H1 (cell line): ENCODE results near the gene WNT9A. TPM values are rescaled to one million over a fixed set of nuclear protein-coding genes. Genes with fewer than 3 reads are reported as not detected.

ENCODE experiments used
- CTCF ChIA-PET: fragments of 300-600 bp; sonication (Branson Sonifier 250); formaldehyde crosslinking; loops from one replicate; lab custom pipeline; 2021; ENCODE audit not compliant: partially characterized antibody; lab: Charles Lee
- POLR2A ChIA-PET: fragments of 300-600 bp; sonication (Branson Sonifier 250); formaldehyde crosslinking; loops from one replicate; lab custom pipeline; 2021; ENCODE audit warnings: inconsistent platforms; ENCODE audit not compliant: partially characterized antibody; lab: Charles Lee
- DNase-seq, 2 experiments: peaks; one replicate each; pipeline versions ENCODE4 v3.0.0 to v3.0.0-alpha.2; 2010 to 2022; ENCODE audit warnings: low spot score in 2 of 2, low read depth in 1 of 2, mixed read lengths in 1 of 2
- FAIRE-seq: peaks from 2 replicates; lab custom pipeline; 2011; peaks lifted over from hg19 to GRCh38; lab: Jason Lieb, UNC
- H2AFZ ChIP-seq: 2 replicates; pipeline ENCODE4 v1.8.1; 2012; ENCODE audit warnings: low read length, inconsistent platforms
- H2AK5ac ChIP-seq: 2 replicates; pipeline ENCODE4 v1.6.1; 2013; ENCODE audit warnings: low read depth, low read length
- H2BK120ac ChIP-seq: replicated peaks from 2 replicates; pipeline ENCODE3; 2013; ENCODE audit warnings: low read depth, low read length, inconsistent platforms
- H2BK12ac ChIP-seq: 2 replicates; pipeline ENCODE4 v1.6.1; 2013; ENCODE audit warnings: low read depth, low read length
- H2BK15ac ChIP-seq: 2 replicates; pipeline ENCODE4 v1.6.1; 2013; ENCODE audit warnings: low read length
- H2BK20ac ChIP-seq: 2 replicates; pipeline ENCODE4 v1.6.1; 2013; ENCODE audit warnings: low read length
- H2BK5ac ChIP-seq: 2 replicates; pipeline ENCODE4 v1.6.1; 2013; ENCODE audit warnings: low read depth, low read length
- H3K14ac ChIP-seq: 2 replicates; pipeline ENCODE4 v1.6.1; 2013; ENCODE audit warnings: inconsistent platforms; ENCODE audit not compliant: insufficient read length
- H3K18ac ChIP-seq: 2 replicates; pipeline ENCODE4 v1.6.1; 2013; ENCODE audit warnings: low read length; ENCODE audit errors: extremely low read depth
- H3K23ac ChIP-seq: 2 replicates; pipeline ENCODE4 v1.6.1; 2013; ENCODE audit warnings: inconsistent platforms; ENCODE audit not compliant: insufficient read length
- H3K23me2 ChIP-seq: 2 replicates; pipeline ENCODE4 v1.6.1; 2013; ENCODE audit warnings: low read depth, low read length
- H3K27ac ChIP-seq: 2 replicates; pipeline ENCODE4 v1.6.1; 2011; ENCODE audit warnings: low read depth, low read length, inconsistent platforms
- H3K27me3 ChIP-seq, 4 experiments: replicated peaks in 1 of 4; 1 replicate in 1 of 4; 2 replicates in 3 of 4; pipeline versions ENCODE4 v1.6.1 to v1.8.1; 2011 to 2013; ENCODE audit warnings: low read length in 3 of 4, mild to moderate bottlenecking in 3 of 4, inconsistent platforms in 2 of 4, mixed read lengths in 2 of 4, moderate library complexity in 1 of 4; ENCODE audit not compliant: control insufficient read depth in 3 of 4, insufficient read depth in 3 of 4; ENCODE audit errors: extremely low read depth in 1 of 4
- H3K36me3 ChIP-seq, 4 experiments: 2 replicates each; pipeline versions ENCODE4 v1.6.1 to v1.8.1; 2011 to 2013; ENCODE audit warnings: mild to moderate bottlenecking in 4 of 4, low read length in 3 of 4, moderate library complexity in 2 of 4, control low read depth in 1 of 4, inconsistent platforms in 1 of 4; ENCODE audit not compliant: insufficient read depth in 4 of 4, control insufficient read depth in 2 of 4
- H3K4ac ChIP-seq: replicated peaks from 2 replicates; pipeline ENCODE3; 2013; ENCODE audit warnings: low read length, low read depth, mixed read lengths, inconsistent platforms; ENCODE audit not compliant: insufficient read length
- H3K4me1 ChIP-seq, 4 experiments: replicated peaks in 1 of 4; 1 replicate in 1 of 4; 2 replicates in 3 of 4; pipeline versions ENCODE4 v1.6.1 to v1.8.1; 2011 to 2013; ENCODE audit warnings: low read length in 3 of 4, inconsistent platforms in 2 of 4, mixed read lengths in 1 of 4; ENCODE audit not compliant: insufficient read depth in 4 of 4, control insufficient read depth in 3 of 4
- H3K4me2 ChIP-seq, 2 experiments: 2 replicates each; pipeline versions ENCODE4 v1.6.1 to v1.8.1; 2011 to 2013; ENCODE audit warnings: low read depth in 2 of 2, low read length in 2 of 2, control low read depth in 1 of 2, inconsistent platforms in 1 of 2, mild to moderate bottlenecking in 1 of 2; ENCODE audit not compliant: insufficient read depth in 1 of 2
- H3K4me3 ChIP-seq, 4 experiments: fragments of 200-600, 300-600 bp in 1 of 4; sonication (generic), shearing (Covaris generic), sonication (Bioruptor Twin) in 1 of 4; 2 replicates each; pipeline versions ENCODE4 v1.5.1 to v1.8.1; 2011 to 2016; ENCODE audit warnings: low read length in 4 of 4, low read depth in 3 of 4, control low read depth in 2 of 4, inconsistent platforms in 2 of 4, mild to moderate bottlenecking in 2 of 4, mixed read lengths in 1 of 4, moderate library complexity in 1 of 4; ENCODE audit not compliant: insufficient read depth in 2 of 4; ENCODE audit errors: extremely low read depth in 1 of 4
- H3K56ac ChIP-seq: replicated peaks from 2 replicates; pipeline ENCODE3; 2013; ENCODE audit warnings: low read depth, mild to moderate bottlenecking, mixed read lengths, low read length, inconsistent platforms; ENCODE audit not compliant: insufficient read length
- H3K79me1 ChIP-seq: 2 replicates; pipeline ENCODE4 v1.6.1; 2013; ENCODE audit warnings: low read depth, low read length, control low read depth
- H3K79me2 ChIP-seq, 2 experiments: 2 replicates each; pipeline versions ENCODE4 v1.6.1 to v1.8.1; 2012 to 2013; ENCODE audit warnings: low read length in 2 of 2, mild to moderate bottlenecking in 2 of 2, inconsistent platforms in 1 of 2; ENCODE audit not compliant: insufficient read depth in 2 of 2, control insufficient read depth in 1 of 2
- H3K9ac ChIP-seq, 4 experiments: replicated peaks in 1 of 4; 1 replicate in 1 of 4; 2 replicates in 3 of 4; pipeline versions ENCODE4 v1.6.1 to v1.8.1; 2011 to 2013; ENCODE audit warnings: low read depth in 3 of 4, low read length in 3 of 4, control low read depth in 2 of 4, mild to moderate bottlenecking in 2 of 4, moderate library complexity in 2 of 4, inconsistent platforms in 1 of 4; ENCODE audit errors: extremely low read depth in 1 of 4
- H3K9me3 ChIP-seq, 2 experiments: 2 replicates each; pipeline versions ENCODE4 v1.6.1 to v1.8.1; 2012 to 2013; ENCODE audit warnings: mild to moderate bottlenecking in 2 of 2, moderate library complexity in 2 of 2, control low read depth in 1 of 2, inconsistent platforms in 1 of 2, low read depth in 1 of 2, low read length in 1 of 2, mixed read lengths in 1 of 2; ENCODE audit not compliant: insufficient read depth in 2 of 2
- H4K20me1 ChIP-seq, 2 experiments: replicated peaks in 1 of 2; 2 replicates each; pipeline versions ENCODE3 to v1.8.1; 2011 to 2013; ENCODE audit warnings: inconsistent platforms in 2 of 2, low read length in 2 of 2, mild to moderate bottlenecking in 1 of 2; ENCODE audit not compliant: insufficient read depth in 2 of 2, control insufficient read depth in 1 of 2
- H4K5ac ChIP-seq: 2 replicates; pipeline ENCODE4 v1.6.1; 2013; ENCODE audit warnings: low read length, low read depth, mixed read lengths, inconsistent platforms; ENCODE audit not compliant: insufficient read length
- H4K8ac ChIP-seq: 2 replicates; pipeline ENCODE4 v1.8.0; 2013; ENCODE audit warnings: mild to moderate bottlenecking, moderate library complexity, low read length, inconsistent platforms; ENCODE audit not compliant: insufficient read depth; ENCODE audit errors: extremely low read depth
- H4K91ac ChIP-seq: replicated peaks from 2 replicates; pipeline ENCODE3; 2013; ENCODE audit warnings: low read length, mixed read lengths, inconsistent platforms; ENCODE audit not compliant: insufficient read length
- BACH1 ChIP-seq: IDR thresholded peaks from 2 replicates; pipeline ENCODE4 v1.6.1; 2012; ENCODE audit warnings: low read length, improper control_type of control experiment
- EZH2 ChIP-seq: fragments of 200-600 bp; sonication (generic); IDR thresholded peaks from 2 replicates; pipeline ENCODE4 v1.7.1; 2012; ENCODE audit warnings: low read depth, mild to moderate bottlenecking, moderate library complexity, low read length, inconsistent platforms; ENCODE audit not compliant: severe bottlenecking
- GTF2F1 ChIP-seq: IDR thresholded peaks from 2 replicates; pipeline ENCODE4 v1.6.1; 2012; ENCODE audit warnings: low read depth, low read length, improper control_type of control experiment, borderline replicate concordance
- JUND ChIP-seq: IDR thresholded peaks from 2 replicates; pipeline ENCODE4 v1.6.1; 2011; ENCODE audit warnings: mild to moderate bottlenecking, improper control_type of control experiment, low read length
- POLR2AphosphoS5 ChIP-seq: IDR thresholded peaks from 2 replicates; pipeline ENCODE4 v1.6.1; 2011; ENCODE audit warnings: low read depth, low read length
- RNF2 ChIP-seq: fragments of 200-900, 300-1000 bp; sonication (generic); IDR thresholded peaks from 2 replicates; pipeline ENCODE4 v1.7.1; 2016; ENCODE audit warnings: borderline replicate concordance, low read depth, mild to moderate bottlenecking, antibody characterized with exemption, low read length; ENCODE audit not compliant: poor library complexity, severe bottlenecking; ENCODE audit errors: missing control alignments
- SIX5 ChIP-seq: IDR thresholded peaks from 2 replicates; pipeline ENCODE4 v1.6.1; 2011; ENCODE audit warnings: mild to moderate bottlenecking, low read depth, low read length
- SP1 ChIP-seq: IDR thresholded peaks from 2 replicates; pipeline ENCODE4 v1.6.1; 2011; ENCODE audit warnings: low read depth, low read length
- WGBS, 2 experiments: shearing (Covaris generic) in 1 of 2; methylation state at CpG; one replicate each; pipeline versions ENCODE4 v1.1.6 to v1.1.7; 2013 to 2015; ENCODE audit warnings: low lambda C conversion rate in 2 of 2, mixed read lengths in 2 of 2, inconsistent platforms in 1 of 2, low coverage in 1 of 2, missing lambda C conversion rate in 1 of 2; ENCODE audit not compliant: insufficient replicate concordance in 2 of 2, insufficient coverage in 1 of 2, insufficient read length in 1 of 2; ENCODE audit errors: extremely low coverage in 1 of 2, missing lambda C conversion rate in 1 of 2; 5-methylcytosine and 5-hydroxymethylcytosine counted together
- polyA plus RNA-seq, 7 experiments: library from polyadenylated mRNA; depleted of rRNA in 3 of 7; stranded (reverse) in 5 of 7; unstranded in 2 of 7; fragments of >200 nt in 5 of 7; fragments of 200-250 nt in 2 of 7; gene quantifications; 1 replicate in 5 of 7; 2 replicates in 1 of 7; 4 replicates in 1 of 7; pipeline versions ENCODE4 v1.2.1 to v1.2.3, GENCODE V29; 2011 to 2013; ENCODE audit warnings: missing spikeins in 2 of 7, mixed read lengths in 2 of 7
- total RNA-seq: library from RNA; stranded (reverse); fragmentation: NEBNext Ultra II Directional; extraction: Animal tissue kit (Norgen Biotek cat#: 25700); gene quantifications from 2 replicates; pipeline ENCODE4 v1.2.1, GENCODE V29; 2021
- TF ChIP-seq, protein P1 (sequence below): IDR thresholded peaks from 2 replicates; pipeline ENCODE4 v1.6.1; 2011; ENCODE audit warnings: low read depth, mild to moderate bottlenecking, low read length; ENCODE audit not compliant: insufficient read depth
- TF ChIP-seq, protein P2 (sequence below): IDR thresholded peaks from 2 replicates; pipeline ENCODE4 v1.6.1; 2012; ENCODE audit warnings: low read length, inconsistent platforms

WNT9A gene
- total and polyA plus RNA-seq, 2 of the 8 experiments (the other 6 are each of a cell fraction or from before 2014, with no cell fraction given) = 1.1 to 1.5 TPM

DNA sequence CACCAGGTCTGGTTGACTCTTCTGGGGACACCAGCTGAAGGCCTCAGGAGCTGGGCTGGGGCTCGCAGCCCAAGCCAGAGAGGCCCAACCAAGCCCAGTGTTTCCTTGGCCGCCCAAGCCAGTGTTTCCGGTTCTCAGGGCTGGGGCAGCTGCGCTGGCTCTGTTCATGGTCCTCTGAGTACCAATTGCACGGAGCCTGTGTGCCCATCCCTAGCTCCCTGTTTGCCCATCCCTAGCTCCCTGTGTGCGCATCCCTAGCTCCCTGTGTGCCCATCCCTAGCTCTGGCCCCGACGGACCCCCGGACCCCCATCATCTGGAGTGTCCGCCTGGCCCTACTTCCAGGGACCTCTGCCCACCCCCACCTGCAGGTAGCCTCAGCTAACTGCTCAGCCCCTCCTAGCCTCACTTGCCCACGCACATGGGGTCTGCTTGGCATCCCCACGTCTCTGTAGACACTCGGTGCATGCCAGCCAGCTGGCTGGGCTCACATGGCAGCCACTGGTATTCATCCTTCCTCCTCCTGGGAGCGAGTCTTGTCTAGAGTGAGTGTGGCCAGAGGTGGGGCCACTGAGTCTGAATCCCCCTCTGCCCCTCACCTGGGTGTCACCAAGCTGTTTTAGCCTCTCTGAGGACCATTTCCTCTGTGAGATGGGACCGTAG lies 64.0 kb downstream of the WNT9A start:
- no peak overlapping the region for H3K18ac ChIP-seq
- H3K4me2 ChIP-seq = no peak overlapping the region
- H3K56ac ChIP-seq = no peak overlapping the region
- no peak overlapping the region; the same call in 1 of the 2 replicates for H4K8ac ChIP-seq
- H2BK15ac ChIP-seq = no peak overlapping the region
- DNase-seq (no peak), FAIRE-seq (no peak)
- no peak overlapping the region for H3K27ac ChIP-seq
- ChIA-PET CTCF (interaction anchor here (0.6 to 0.9 kb wide), 3 partner anchors 13 to 21 kb away, joined by 3 read pairs; no protein-coding TSS in a partner anchor), POLR2A (no interaction called here)
- H3K4me3 ChIP-seq = no peak overlapping the region
- H3K4ac ChIP-seq = no peak overlapping the region
- no peaks in the 10 kb centered on the region for H3K79me1 ChIP-seq
- no peak overlapping the region for H3K9ac ChIP-seq
- no peaks in the 10 kb centered on the region for H3K36me3 ChIP-seq
- H3K14ac ChIP-seq = no peak overlapping the region
- WGBS, 2 experiments = 95% methylated on average over 15 of the region's 15 CpGs; no CpG with 5 or more reads in 1 of the 2 experiments
- H4K20me1 ChIP-seq = no peaks in the 10 kb centered on the region
- H2BK120ac ChIP-seq = no peak overlapping the region
- no peak overlapping the region for H4K91ac ChIP-seq
- no peaks in the 10 kb centered on the region for H3K79me2 ChIP-seq
- no peaks in the 10 kb centered on the region for H3K9me3 ChIP-seq
- no peak overlapping the region for H2BK5ac ChIP-seq
- H4K5ac ChIP-seq = no peak overlapping the region
- no peak overlapping the region for H2BK20ac ChIP-seq
- 0 out of 2 replicates have a peak overlapping the region, but pooled peaks have one; percentile 27 for H2BK12ac ChIP-seq
- H3K23me2 ChIP-seq = peaks cover 13% of the 10 kb centered on the region; the same call in 1 of the 2 replicates
- H3K23ac ChIP-seq = no peak overlapping the region
- H2AK5ac ChIP-seq = no peak overlapping the region
- peaks cover 0 to 17% (median 11%) of the 10 kb centered on the region in 4 experiments; a peak in 6 of 7 replicates for H3K4me1 ChIP-seq
- H2AFZ ChIP-seq = no peak overlapping the region
- H3K27me3 ChIP-seq = no peaks in the 10 kb centered on the region; a peak in 2 of 7 replicates
- TF ChIP-seq, protein P1, sequence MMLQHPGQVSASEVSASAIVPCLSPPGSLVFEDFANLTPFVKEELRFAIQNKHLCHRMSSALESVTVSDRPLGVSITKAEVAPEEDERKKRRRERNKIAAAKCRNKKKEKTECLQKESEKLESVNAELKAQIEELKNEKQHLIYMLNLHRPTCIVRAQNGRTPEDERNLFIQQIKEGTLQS = no peak
- TF ChIP-seq BACH1 (no peak), RNF2 (no peak), SIX5 (no peak), GTF2F1 (no peak), EZH2 (no peak), JUND (no peak), POLR2AphosphoS5 (no peak), SP1 (no peak)
- TF ChIP-seq, protein P2, sequence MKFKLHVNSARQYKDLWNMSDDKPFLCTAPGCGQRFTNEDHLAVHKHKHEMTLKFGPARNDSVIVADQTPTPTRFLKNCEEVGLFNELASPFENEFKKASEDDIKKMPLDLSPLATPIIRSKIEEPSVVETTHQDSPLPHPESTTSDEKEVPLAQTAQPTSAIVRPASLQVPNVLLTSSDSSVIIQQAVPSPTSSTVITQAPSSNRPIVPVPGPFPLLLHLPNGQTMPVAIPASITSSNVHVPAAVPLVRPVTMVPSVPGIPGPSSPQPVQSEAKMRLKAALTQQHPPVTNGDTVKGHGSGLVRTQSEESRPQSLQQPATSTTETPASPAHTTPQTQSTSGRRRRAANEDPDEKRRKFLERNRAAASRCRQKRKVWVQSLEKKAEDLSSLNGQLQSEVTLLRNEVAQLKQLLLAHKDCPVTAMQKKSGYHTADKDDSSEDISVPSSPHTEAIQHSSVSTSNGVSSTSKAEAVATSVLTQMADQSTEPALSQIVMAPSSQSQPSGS = no peak
